ENCODE results near the gene CCDC70. TPM values are rescaled to one million over a fixed set of nuclear protein-coding genes. Genes with fewer than 3 reads are reported as not detected.
"Not testable (repeated sequence)": the region's sequence is repeated elsewhere in the genome, so short reads cannot be mapped to it uniquely, and the experiment has no call there.

CCDC70 gene
- total and polyA plus RNA-seq, 5 donors from 2014 or later: not detected

DNA sequence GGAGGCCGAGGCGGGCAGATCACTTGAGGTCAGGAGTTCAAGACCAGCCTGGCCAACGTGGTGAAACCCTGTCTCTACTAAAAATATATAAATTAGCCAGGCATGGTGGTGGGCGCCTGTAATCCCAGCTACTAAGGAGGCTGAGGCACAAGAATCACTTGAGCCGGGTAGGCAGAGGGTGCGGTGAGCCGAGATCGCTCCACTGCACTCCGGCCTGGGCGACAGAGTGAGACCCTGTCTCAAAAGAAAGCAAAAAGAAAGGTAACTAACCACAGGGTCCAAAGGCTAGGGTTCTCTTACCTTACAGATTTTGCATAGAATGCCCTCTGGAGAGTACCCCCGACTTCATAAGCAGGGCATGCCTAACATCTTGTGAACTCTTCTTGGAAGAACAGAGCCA lies 37.1 kb upstream of the CCDC70 start:
- H3K27ac ChIP-seq (ENCODE audit: insufficient read depth, low read length, poor library complexity, severe bottlenecking): peak overlapping the region; percentile 84
- H3K4me3 ChIP-seq (ENCODE audit: low read depth, low read length): peak overlapping the region; percentile 97
- H3K27me3 Mint-ChIP-seq; H3K36me3 Mint-ChIP-seq; ATAC-seq (ENCODE audit: low read depth in 2 of 2); H3K36me3 ChIP-seq (ENCODE audit: control insufficient read depth, insufficient read depth, low read length); H3K9me3 ChIP-seq (ENCODE audit: control insufficient read depth in 2 of 2, low read length in 2 of 2); H3K27me3 ChIP-seq (ENCODE audit: control insufficient read depth, insufficient read depth, low read length); DNase-seq; H3K9me3 Mint-ChIP-seq: not testable (repeated sequence)
- Mint-ChIP-seq H3K27ac (peak overlapping the region; percentile 97 to 100 (median 98)), H3K4me1 (peaks cover 28 to 94% (median 59%) of the 10 kb centered on the region in 4 donors), H3K4me3 (peak overlapping the region; percentile 87 to 96 (median 92))
- H3K4me1 ChIP-seq (ENCODE audit: control insufficient read depth, insufficient read depth, low read length, poor library complexity, severe bottlenecking): peaks cover 87% of the 10 kb centered on the region

DNA sequence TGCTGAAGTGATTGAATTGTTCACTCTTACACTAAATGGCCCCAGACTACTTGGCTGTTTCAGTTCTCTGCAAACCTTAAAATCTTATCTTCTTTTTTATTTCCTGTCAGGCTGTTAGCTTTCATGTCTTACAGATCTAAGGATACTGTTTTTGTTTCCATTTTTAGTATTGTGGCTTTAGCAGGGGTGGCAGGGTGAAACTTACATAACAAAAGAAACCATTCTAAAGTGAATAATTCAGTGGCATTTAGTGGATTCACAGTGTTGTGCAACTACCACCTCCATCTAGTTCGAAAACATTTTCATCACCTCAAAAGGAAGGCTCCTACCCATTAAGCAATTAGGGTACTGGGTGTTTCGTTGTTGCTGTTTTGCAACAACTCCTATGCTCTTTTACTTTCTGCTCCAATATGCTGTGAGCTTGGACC lies 36.6 kb upstream of the CCDC70 start:
- ATAC-seq (ENCODE audit: low read depth in 2 of 2) (peak; percentile 67 to 72), DNase-seq (peak in 2 of 3 donors; percentile 81 to 88)
- Histone ChIP-seq H3K36me3 (ENCODE audit: control insufficient read depth, insufficient read depth, low read length) (no peaks in the 10 kb centered on the region), H3K9me3 (ENCODE audit: control insufficient read depth in 2 of 2, low read length in 2 of 2) (no peaks in the 10 kb centered on the region), H3K27ac (ENCODE audit: insufficient read depth, low read length, poor library complexity, severe bottlenecking) (peak overlapping the region; percentile 84), H3K27me3 (ENCODE audit: control insufficient read depth, insufficient read depth, low read length) (no peaks in the 10 kb centered on the region), H3K4me1 (ENCODE audit: control insufficient read depth, insufficient read depth, low read length, poor library complexity, severe bottlenecking) (peaks cover 82% of the 10 kb centered on the region), H3K4me3 (ENCODE audit: low read depth, low read length) (peak overlapping the region; percentile 97)
- H3K4me3 Mint-ChIP-seq: peak overlapping the region; percentile 87 to 96 (median 92)
- peak overlapping the region; percentile 97 to 100 (median 98) for H3K27ac Mint-ChIP-seq
- H3K27me3 Mint-ChIP-seq: no peaks in the 10 kb centered on the region
- peaks cover 25 to 94% (median 58%) of the 10 kb centered on the region in 4 donors for H3K4me1 Mint-ChIP-seq
- H3K36me3 Mint-ChIP-seq: peaks cover 5% of the 10 kb centered on the region
- H3K9me3 Mint-ChIP-seq: no peaks in the 10 kb centered on the region

DNA sequence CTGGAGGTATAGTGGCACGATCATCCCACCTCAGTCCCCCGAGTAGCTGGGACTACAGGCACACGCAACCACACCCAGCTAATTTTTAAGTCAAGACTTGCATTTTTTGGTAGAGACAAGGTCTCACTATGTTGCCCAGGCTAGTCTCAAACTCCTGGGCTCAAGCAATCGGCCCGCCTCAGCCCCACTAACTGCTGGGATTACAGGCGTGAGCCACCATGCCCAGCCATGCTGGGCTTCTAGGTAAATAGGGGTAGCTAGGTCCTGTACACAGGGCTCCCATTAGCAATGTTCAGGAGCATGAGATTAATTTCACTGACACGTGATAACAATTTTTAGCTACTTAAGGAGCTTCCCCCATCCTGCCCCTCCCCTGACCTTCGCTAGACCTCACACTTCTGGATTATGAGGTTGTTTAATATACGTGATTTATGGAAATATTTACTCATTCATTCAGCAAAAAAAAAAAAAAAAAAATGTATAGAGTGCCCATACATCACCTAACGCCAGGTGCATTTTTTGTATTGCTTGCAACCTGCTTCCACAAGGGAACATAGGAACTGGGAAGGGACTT lies 36.0 kb upstream of the CCDC70 start:
- H3K27ac Mint-ChIP-seq: peak overlapping the region; percentile 97 to 100 (median 98)

DNA sequence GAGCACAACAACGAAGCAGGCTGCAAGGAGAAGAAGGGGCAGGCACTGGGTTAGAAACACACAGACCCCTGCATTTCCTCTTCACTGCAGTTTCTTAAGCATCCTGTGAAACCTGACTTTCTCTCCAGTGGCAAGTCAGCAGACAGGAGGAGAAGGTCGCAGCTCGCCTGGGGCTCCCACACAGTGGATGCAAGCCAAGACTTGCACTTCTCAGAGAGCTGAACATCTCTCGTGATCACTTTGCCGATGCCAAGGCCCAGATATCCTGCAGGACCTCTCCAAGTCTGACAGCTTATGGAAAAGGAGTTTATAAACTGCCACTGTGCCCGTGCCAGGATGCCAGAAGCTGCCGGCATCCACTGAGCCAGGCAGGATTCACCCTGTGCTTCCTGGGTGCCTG lies 35.2 kb upstream of the CCDC70 start:
- peak overlapping the region; percentile 84 for H3K27ac ChIP-seq (ENCODE audit: insufficient read depth, low read length, poor library complexity, severe bottlenecking)
- DNase-seq: peak in 1 of 3 donors; percentile 49
- no peaks in the 10 kb centered on the region for H3K9me3 Mint-ChIP-seq

More for the DNA sequence above, 36.0 kb upstream of the CCDC70 start:
- Mint-ChIP-seq H3K36me3 (peaks cover 5% of the 10 kb centered on the region), H3K9me3 (no peaks in the 10 kb centered on the region), H3K4me1 (peaks cover 22 to 94% (median 54%) of the 10 kb centered on the region in 4 donors), H3K4me3 (peak overlapping the region; percentile 87 to 96 (median 92)), H3K27me3 (no peaks in the 10 kb centered on the region)
- Histone ChIP-seq H3K9me3 (ENCODE audit: control insufficient read depth in 2 of 2, low read length in 2 of 2) (no peaks in the 10 kb centered on the region), H3K27me3 (ENCODE audit: control insufficient read depth, insufficient read depth, low read length) (no peaks in the 10 kb centered on the region), H3K4me1 (ENCODE audit: control insufficient read depth, insufficient read depth, low read length, poor library complexity, severe bottlenecking) (peaks cover 77% of the 10 kb centered on the region), H3K36me3 (ENCODE audit: control insufficient read depth, insufficient read depth, low read length) (no peaks in the 10 kb centered on the region), H3K4me3 (ENCODE audit: low read depth, low read length) (peak overlapping the region; percentile 97), H3K27ac (ENCODE audit: insufficient read depth, low read length, poor library complexity, severe bottlenecking) (peak overlapping the region; percentile 84)
- ATAC-seq (ENCODE audit: low read depth in 2 of 2) (no peak), DNase-seq (no peak)

DNA sequence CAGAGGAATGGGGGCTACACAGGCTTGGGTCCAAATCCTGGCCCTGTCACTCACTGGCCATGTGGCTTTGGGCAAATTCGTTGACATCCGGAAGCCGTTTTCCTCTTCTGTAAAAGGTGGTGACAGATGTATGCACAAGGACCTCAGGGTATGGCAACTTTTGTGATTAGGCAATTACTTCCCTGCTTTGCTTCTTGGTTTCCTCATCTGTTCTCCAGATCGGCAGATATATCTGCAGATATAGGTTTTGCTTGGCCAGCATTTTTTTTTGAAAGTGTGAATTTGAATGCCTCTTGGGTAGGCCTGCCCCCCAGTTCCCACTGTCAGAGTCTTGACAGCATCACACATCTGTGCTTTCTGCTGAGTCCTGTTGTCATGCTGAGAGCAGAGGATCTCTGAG lies 34.5 kb upstream of the CCDC70 start:
- peak overlapping the region; percentile 97 to 100 (median 98) for H3K27ac Mint-ChIP-seq
- Histone ChIP-seq H3K36me3 (ENCODE audit: control insufficient read depth, insufficient read depth, low read length) (no peaks in the 10 kb centered on the region), H3K4me1 (ENCODE audit: control insufficient read depth, insufficient read depth, low read length, poor library complexity, severe bottlenecking) (peaks cover 62% of the 10 kb centered on the region), H3K4me3 (ENCODE audit: low read depth, low read length) (peak overlapping the region; percentile 97), H3K27me3 (ENCODE audit: control insufficient read depth, insufficient read depth, low read length) (no peaks in the 10 kb centered on the region), H3K9me3 (ENCODE audit: control insufficient read depth in 2 of 2, low read length in 2 of 2) (no peaks in the 10 kb centered on the region), H3K27ac (ENCODE audit: insufficient read depth, low read length, poor library complexity, severe bottlenecking) (peak overlapping the region; percentile 84)
- no peaks in the 10 kb centered on the region for H3K36me3 Mint-ChIP-seq
- no peak for ATAC-seq (ENCODE audit: low read depth in 2 of 2)
- no peak for DNase-seq
- peaks cover 12 to 87% (median 45%) of the 10 kb centered on the region in 4 donors for H3K4me1 Mint-ChIP-seq
- peaks cover 1% of the 10 kb centered on the region for H3K27me3 Mint-ChIP-seq
- peak overlapping the region in 3 of 4 donors; percentile 87 to 94 (median 91) for H3K4me3 Mint-ChIP-seq
- H3K9me3 Mint-ChIP-seq: no peaks in the 10 kb centered on the region

More for the DNA sequence above, 35.2 kb upstream of the CCDC70 start:
- Histone ChIP-seq H3K9me3 (ENCODE audit: control insufficient read depth in 2 of 2, low read length in 2 of 2) (no peaks in the 10 kb centered on the region), H3K27me3 (ENCODE audit: control insufficient read depth, insufficient read depth, low read length) (no peaks in the 10 kb centered on the region), H3K4me3 (ENCODE audit: low read depth, low read length) (peak overlapping the region; percentile 97), H3K36me3 (ENCODE audit: control insufficient read depth, insufficient read depth, low read length) (no peaks in the 10 kb centered on the region), H3K4me1 (ENCODE audit: control insufficient read depth, insufficient read depth, low read length, poor library complexity, severe bottlenecking) (peaks cover 68% of the 10 kb centered on the region)
- ATAC-seq (ENCODE audit: low read depth in 2 of 2): no peak
- H3K4me3 Mint-ChIP-seq: peak overlapping the region; percentile 87 to 96 (median 92)
- no peaks in the 10 kb centered on the region for H3K36me3 Mint-ChIP-seq
- H3K4me1 Mint-ChIP-seq: peaks cover 14 to 87% (median 47%) of the 10 kb centered on the region in 4 donors
- H3K27ac Mint-ChIP-seq: peak overlapping the region; percentile 97 to 100 (median 98)
- H3K27me3 Mint-ChIP-seq: no peaks in the 10 kb centered on the region

DNA sequence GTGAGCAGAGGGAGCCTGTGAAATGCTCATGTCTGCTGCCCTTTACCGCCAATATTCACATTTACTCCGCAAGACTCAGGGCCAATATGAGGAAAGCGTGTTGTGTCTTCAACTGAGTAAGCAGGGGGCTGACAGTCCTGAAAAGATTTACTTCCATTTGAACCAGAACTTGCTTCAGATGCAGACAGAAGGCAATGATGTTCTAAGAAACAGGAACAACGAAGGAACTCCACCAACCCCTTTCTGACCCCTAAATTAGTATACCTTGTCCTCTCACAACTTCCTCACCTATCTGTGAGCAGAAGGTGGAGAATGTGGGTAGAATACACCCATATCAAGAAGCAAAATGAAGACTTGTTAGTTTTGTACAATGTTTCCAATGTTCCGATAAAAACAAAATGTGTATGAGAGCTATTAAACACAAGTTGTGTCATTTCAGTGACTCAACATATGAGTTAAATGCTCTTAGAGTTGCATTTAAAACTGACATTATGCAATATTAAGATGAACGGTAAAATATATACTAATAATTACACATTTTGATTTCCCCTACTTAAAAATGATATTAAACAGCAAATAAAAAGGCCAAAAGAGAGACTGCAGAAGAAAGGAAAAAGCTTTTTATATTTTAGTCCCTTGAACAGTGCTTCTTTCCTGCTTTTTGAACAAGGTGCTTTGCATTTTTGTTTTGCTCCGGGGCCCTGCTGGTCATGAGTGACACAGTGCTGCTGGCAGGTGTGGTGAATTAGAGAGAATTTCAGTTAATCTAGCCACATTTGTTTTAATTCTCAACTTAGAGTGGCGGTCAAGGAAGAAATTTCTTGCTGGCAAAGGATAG lies 32.8 kb upstream of the CCDC70 start:
- no peaks in the 10 kb centered on the region for H3K9me3 ChIP-seq (ENCODE audit: control insufficient read depth in 2 of 2, low read length in 2 of 2)
- peak overlapping the region in 2 of 4 donors; percentile 13 to 22 for H3K4me3 Mint-ChIP-seq
- H3K36me3 Mint-ChIP-seq: no peaks in the 10 kb centered on the region
- no peaks in the 10 kb centered on the region for H3K27me3 ChIP-seq (ENCODE audit: control insufficient read depth, insufficient read depth, low read length)
- DNase-seq (no peak), ATAC-seq (ENCODE audit: low read depth in 2 of 2) (no peak)
- H3K27ac ChIP-seq (ENCODE audit: insufficient read depth, low read length, poor library complexity, severe bottlenecking): no peak overlapping the region
- H3K4me3 ChIP-seq (ENCODE audit: low read depth, low read length): no peak overlapping the region
- peaks cover 16 to 81% (median 42%) of the 10 kb centered on the region in 4 donors for H3K4me1 Mint-ChIP-seq
- H3K9me3 Mint-ChIP-seq: no peaks in the 10 kb centered on the region
- peaks cover 47% of the 10 kb centered on the region for H3K4me1 ChIP-seq (ENCODE audit: control insufficient read depth, insufficient read depth, low read length, poor library complexity, severe bottlenecking)
- no peaks in the 10 kb centered on the region for H3K36me3 ChIP-seq (ENCODE audit: control insufficient read depth, insufficient read depth, low read length)
- peaks cover 8% of the 10 kb centered on the region for H3K27me3 Mint-ChIP-seq
- peak overlapping the region; percentile 12 to 98 (median 86) for H3K27ac Mint-ChIP-seq

DNA sequence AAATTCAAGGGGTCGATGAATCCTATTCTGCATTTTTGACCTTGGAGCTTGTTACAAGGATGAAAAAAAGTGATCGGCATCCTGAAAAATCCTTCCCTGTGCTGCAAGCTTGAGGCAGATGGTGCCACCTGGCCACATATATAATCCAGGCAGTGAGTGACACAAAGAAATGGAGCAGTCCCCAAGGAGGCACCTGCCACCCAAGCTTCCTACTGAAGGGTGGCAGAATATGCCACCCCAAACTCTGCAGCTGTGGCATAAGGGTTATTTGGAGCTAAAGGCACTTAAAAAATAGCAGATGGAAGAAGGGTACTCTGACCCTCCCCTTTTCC lies 32.2 kb upstream of the CCDC70 start:
- peak overlapping the region in 2 of 4 donors; percentile 22 to 57 for H3K4me3 Mint-ChIP-seq
- H3K9me3 ChIP-seq (ENCODE audit: control insufficient read depth in 2 of 2, low read length in 2 of 2): no peaks in the 10 kb centered on the region
- H3K9me3 Mint-ChIP-seq: no peaks in the 10 kb centered on the region
- H3K27ac ChIP-seq (ENCODE audit: insufficient read depth, low read length, poor library complexity, severe bottlenecking): no peak overlapping the region
- H3K4me1 ChIP-seq (ENCODE audit: control insufficient read depth, insufficient read depth, low read length, poor library complexity, severe bottlenecking): peaks cover 44% of the 10 kb centered on the region
- no peaks in the 10 kb centered on the region for H3K27me3 ChIP-seq (ENCODE audit: control insufficient read depth, insufficient read depth, low read length)
- peak overlapping the region in 2 of 3 donors; percentile 86 to 98 for H3K27ac Mint-ChIP-seq
- H3K27me3 Mint-ChIP-seq: peaks cover 10% of the 10 kb centered on the region
- ATAC-seq (ENCODE audit: low read depth in 2 of 2) (no peak), DNase-seq (no peak)
- no peaks in the 10 kb centered on the region for H3K36me3 ChIP-seq (ENCODE audit: control insufficient read depth, insufficient read depth, low read length)
- H3K36me3 Mint-ChIP-seq: no peaks in the 10 kb centered on the region
- no peak overlapping the region for H3K4me3 ChIP-seq (ENCODE audit: low read depth, low read length)
- peaks cover 16 to 75% (median 37%) of the 10 kb centered on the region in 4 donors for H3K4me1 Mint-ChIP-seq

Measured in CD4-positive, CD25-positive, alpha-beta regulatory T cell (primary cell).